ENCODE results near the gene VKORC1. TPM values are rescaled to one million over a fixed set of nuclear protein-coding genes. Genes with fewer than 3 reads are reported as not detected.

The VKORC1 gene
- total and polyA plus RNA-seq, 2 of the 4 experiments (the other 2 are of a cell fraction), result 65.2 to 317 TPM

DNA sequence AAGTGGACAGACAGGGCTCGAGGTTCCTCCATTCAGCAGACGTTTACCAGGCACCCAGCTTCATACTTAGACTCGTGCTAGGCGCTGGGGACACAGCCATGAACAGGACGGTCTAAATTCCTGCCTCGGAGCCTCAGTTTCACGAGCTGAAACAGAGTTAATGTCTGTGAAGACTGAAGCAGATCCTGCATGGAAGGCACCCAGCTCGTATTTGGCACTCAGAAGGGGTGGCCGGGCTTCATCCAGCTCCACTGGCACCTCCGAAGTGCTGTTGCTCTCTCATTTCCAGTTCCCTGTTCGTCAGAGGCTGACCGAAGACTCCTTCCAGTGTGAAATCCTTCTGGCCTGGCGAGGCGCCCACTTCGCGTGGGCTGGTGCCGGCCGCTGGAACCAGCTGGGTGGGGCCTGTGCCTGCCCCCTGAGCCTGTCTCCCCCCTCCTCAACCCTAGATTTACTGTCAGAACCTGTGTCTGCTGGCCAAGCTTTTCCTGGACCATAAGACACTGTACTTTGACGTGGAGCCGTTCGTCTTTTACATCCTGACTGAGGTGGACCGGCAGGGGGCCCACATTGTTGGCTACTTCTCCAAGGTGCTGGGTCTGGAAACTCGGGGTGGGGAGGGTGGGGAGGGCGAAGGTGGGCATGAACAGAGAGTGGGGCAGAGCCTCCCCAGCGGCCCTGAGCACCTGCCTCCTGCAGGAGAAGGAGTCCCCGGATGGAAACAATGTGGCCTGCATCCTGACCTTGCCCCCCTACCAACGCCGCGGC is 35.2 kb upstream of the VKORC1 start:
- H2BK120ac ChIP-seq (ENCODE audit: low read depth, low read length), result no peak overlapping the region
- no peak overlapping the region for H2AK5ac ChIP-seq (ENCODE audit: low read depth, low read length)
- dilution Hi-C loops (cut with HindIII; ENCODE audit: low sequenced_read_pairs, unreplicated experiment) (no loop called here), in situ Hi-C loops (cut with MboI; ENCODE audit: low sequenced_read_pairs) (no loop called here), intact Hi-C loops (cut with micrococcal nuclease) (no loop called here)
- no peaks in the 10 kb centered on the region for H3K79me1 ChIP-seq (ENCODE audit: low read depth in 1 of 2, low read length in 2 of 2)
- H3K18ac ChIP-seq (ENCODE audit: low read depth, low read length), result no peak overlapping the region
- no peak for DNase-seq
- H3K27me3 ChIP-seq (ENCODE audit: control insufficient read depth, insufficient read depth, low read length), result no peaks in the 10 kb centered on the region
- WGBS, 2 experiments (ENCODE audit: extremely low coverage in 2 of 2, insufficient read length in 1 of 2), result 81% methylated on average over 17 of the region's 29 CpGs; no CpG with 5 or more reads in 1 of the 2 experiments
- H4K5ac ChIP-seq (ENCODE audit: low read depth, low read length), result no peak overlapping the region
- peaks cover 36% of the 10 kb centered on the region for H3K36me3 ChIP-seq (ENCODE audit: control insufficient read depth, insufficient read depth, low read length)
- H2BK15ac ChIP-seq (ENCODE audit: low read depth, low read length), result no peak overlapping the region
- H3K4ac ChIP-seq (ENCODE audit: low read depth, low read length), result no peak overlapping the region
- 0 out of 2 replicates have a peak, but pooled peaks cover 2% of the 10 kb centered on the region for H3K4me1 ChIP-seq (ENCODE audit: control insufficient read depth, insufficient read depth, low read length)
- H2AK9ac ChIP-seq (replicated peaks; ENCODE audit: low read depth, low read length, poor library complexity), result no peak overlapping the region
- no peak overlapping the region for H4K8ac ChIP-seq (ENCODE audit: low read depth in 2 of 2, low read length in 2 of 2)
- no peak overlapping the region for H4K91ac ChIP-seq (ENCODE audit: insufficient read depth, low read depth, low read length)
- no peaks in the 10 kb centered on the region for H3K9me3 ChIP-seq (ENCODE audit: control insufficient read depth, insufficient read depth, low read length)
- no peaks in the 10 kb centered on the region for H4K20me1 ChIP-seq (ENCODE audit: insufficient read depth, low read length)
- no peak overlapping the region for H2AFZ ChIP-seq (replicated peaks; ENCODE audit: low read length, poor library complexity)
- CTCF ChIA-PET, result no interaction called here
- no peak overlapping the region for H3K4me3 ChIP-seq (ENCODE audit: insufficient read depth, low read depth, low read length)
- H3K56ac ChIP-seq (ENCODE audit: extremely low read depth, insufficient read depth, low read length), result no peak overlapping the region
- no peak for TF ChIP-seq NFE2L2 (IDR thresholded peaks at IDR 0.05; ENCODE audit: low read depth, low read length)
- no peak for TF ChIP-seq POLR2A (IDR thresholded peaks at IDR 0.05; ENCODE audit: low read depth, low read length)
- no peak for TF ChIP-seq FOS (IDR thresholded peaks at IDR 0.05; ENCODE audit: low read depth, low read length)
- no peak for TF ChIP-seq CHD1 (IDR thresholded peaks at IDR 0.05; ENCODE audit: low read depth, low read length)
- no peak for TF ChIP-seq RAD21 (IDR thresholded peaks at IDR 0.05; ENCODE audit: low read length)
- TF ChIP-seq MAFK (IDR thresholded peaks at IDR 0.05; ENCODE audit: low read depth, low read length), result no peak
- no peak for TF ChIP-seq MAZ (IDR thresholded peaks at IDR 0.05; ENCODE audit: borderline replicate concordance, low read depth, low read length)
- TF ChIP-seq SMC3 (IDR thresholded peaks at IDR 0.05; ENCODE audit: low read depth, low read length), result no peak
- no peak for TF ChIP-seq RFX5 (IDR thresholded peaks at IDR 0.05; ENCODE audit: low read depth, low read length)
- TF ChIP-seq, protein P1, sequence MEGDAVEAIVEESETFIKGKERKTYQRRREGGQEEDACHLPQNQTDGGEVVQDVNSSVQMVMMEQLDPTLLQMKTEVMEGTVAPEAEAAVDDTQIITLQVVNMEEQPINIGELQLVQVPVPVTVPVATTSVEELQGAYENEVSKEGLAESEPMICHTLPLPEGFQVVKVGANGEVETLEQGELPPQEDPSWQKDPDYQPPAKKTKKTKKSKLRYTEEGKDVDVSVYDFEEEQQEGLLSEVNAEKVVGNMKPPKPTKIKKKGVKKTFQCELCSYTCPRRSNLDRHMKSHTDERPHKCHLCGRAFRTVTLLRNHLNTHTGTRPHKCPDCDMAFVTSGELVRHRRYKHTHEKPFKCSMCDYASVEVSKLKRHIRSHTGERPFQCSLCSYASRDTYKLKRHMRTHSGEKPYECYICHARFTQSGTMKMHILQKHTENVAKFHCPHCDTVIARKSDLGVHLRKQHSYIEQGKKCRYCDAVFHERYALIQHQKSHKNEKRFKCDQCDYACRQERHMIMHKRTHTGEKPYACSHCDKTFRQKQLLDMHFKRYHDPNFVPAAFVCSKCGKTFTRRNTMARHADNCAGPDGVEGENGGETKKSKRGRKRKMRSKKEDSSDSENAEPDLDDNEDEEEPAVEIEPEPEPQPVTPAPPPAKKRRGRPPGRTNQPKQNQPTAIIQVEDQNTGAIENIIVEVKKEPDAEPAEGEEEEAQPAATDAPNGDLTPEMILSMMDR (conservative IDR thresholded peaks at IDR 0.05; ENCODE audit: low read depth, low read length), result no peak
- TF ChIP-seq CEBPB (IDR thresholded peaks at IDR 0.05; ENCODE audit: low read depth, low read length), result no peak
- no peak overlapping the region for H3K27ac ChIP-seq (ENCODE audit: insufficient read depth, low read length)
- POLR2A ChIA-PET (ENCODE audit: unreplicated experiment), result no interaction called here
- H3K23ac ChIP-seq (ENCODE audit: low read depth, low read length), result no peak overlapping the region
- no peak overlapping the region for H3K14ac ChIP-seq (replicated peaks; ENCODE audit: low read depth, low read length)
- peaks cover 3% of the 10 kb centered on the region; the same call in 1 of the 2 replicates for H3K9me1 ChIP-seq (ENCODE audit: insufficient read depth, low read length)
- ATAC-seq (ENCODE audit: low read depth), result no peak
- no peak overlapping the region for H3K9ac ChIP-seq (ENCODE audit: low read depth, low read length)
- BruUV-seq (replicated peaks), result no TSS peak
- H2BK20ac ChIP-seq (ENCODE audit: low read depth, low read length), result no peak overlapping the region
- H3K4me2 ChIP-seq (ENCODE audit: low read depth, low read length), result no peak overlapping the region
- H2BK5ac ChIP-seq (ENCODE audit: low read depth, low read length, poor library complexity, severe bottlenecking), result no peak overlapping the region
